ENCODE data around the gene HSP90B1. TPM values are rescaled to one million over a fixed set of nuclear protein-coding genes. Genes with fewer than 3 reads are reported as not detected.

Gene HSP90B1
- total RNA-seq, 2 donors from 2014 or later = 300 to 652 TPM

- peak overlapping the region in 1 of 2 donors; percentile 70 for H3K4me3 ChIP-seq
- intact Hi-C loops (cut with DNase I) = no loop called here
Observed at GRCh38 chr12:103933237-103933636, 3.0 kb downstream of the HSP90B1 start.

GRCh38 chr12:103936679-103937078, 6.5 kb downstream of the HSP90B1 start:
- Histone ChIP-seq H3K9me3 (no peaks in the 10 kb centered on the region), H3K4me3 (no peak overlapping the region), H3K36me3 (peaks cover 0 to 9% of the 10 kb centered on the region in 2 donors), H3K4me1 (replicated peaks) (no peaks in the 10 kb centered on the region), H3K27ac (no peak overlapping the region), H3K27me3 (replicated peaks; ENCODE audit: insufficient read depth) (no peaks in the 10 kb centered on the region)
- TF ChIP-seq POLR2A (IDR thresholded peaks at IDR 0.05) = no peak
- TF ChIP-seq POLR2AphosphoS5 (IDR thresholded peaks at IDR 0.05) = no peak
- no peak for TF ChIP-seq CTCF (IDR thresholded peaks at IDR 0.05)
- intact Hi-C loops (cut with DNase I) = no loop called here
- no peak for DNase-seq (ENCODE audit: low spot score)
- WGBS = 94% methylated on average over 3 of the region's 3 CpGs

More at GRCh38 chr12:103933237-103933636, 3.0 kb downstream of the HSP90B1 start:
- no peaks in the 10 kb centered on the region for H3K27me3 ChIP-seq (replicated peaks; ENCODE audit: insufficient read depth)
- TF ChIP-seq POLR2A (IDR thresholded peaks at IDR 0.05) = no peak
- TF ChIP-seq CTCF (IDR thresholded peaks at IDR 0.05) = no peak
- TF ChIP-seq POLR2AphosphoS5 (IDR thresholded peaks at IDR 0.05) = no peak
- H3K9me3 ChIP-seq = no peaks in the 10 kb centered on the region
- no peaks in the 10 kb centered on the region for H3K4me1 ChIP-seq (replicated peaks)
- DNase-seq (ENCODE audit: low spot score) = no peak
- 67% methylated on average over 2 of the region's 2 CpGs for WGBS
- H3K36me3 ChIP-seq = peaks cover 0 to 2% of the 10 kb centered on the region in 2 donors
- H3K27ac ChIP-seq = no peak overlapping the region

- TF ChIP-seq POLR2A (IDR thresholded peaks at IDR 0.05) = no peak
- TF ChIP-seq POLR2AphosphoS5 (IDR thresholded peaks at IDR 0.05) = no peak
- no peak for TF ChIP-seq CTCF (IDR thresholded peaks at IDR 0.05)
- 90% methylated on average over 3 of the region's 3 CpGs for WGBS
- no peak for DNase-seq (ENCODE audit: low spot score)
- Histone ChIP-seq H3K27ac (no peak overlapping the region), H3K9me3 (no peaks in the 10 kb centered on the region), H3K4me3 (no peak overlapping the region), H3K36me3 (peaks cover 6 to 22% of the 10 kb centered on the region in 2 donors), H3K27me3 (replicated peaks; ENCODE audit: insufficient read depth) (no peaks in the 10 kb centered on the region), H3K4me1 (replicated peaks) (no peaks in the 10 kb centered on the region)
- intact Hi-C loops (cut with DNase I) = no loop called here
Observed at GRCh38 chr12:103944964-103945363, 14.8 kb downstream of the HSP90B1 start.

- TF ChIP-seq POLR2A (IDR thresholded peaks at IDR 0.05) (no peak), CTCF (IDR thresholded peaks at IDR 0.05) (no peak), POLR2AphosphoS5 (IDR thresholded peaks at IDR 0.05) (no peak)
- no peaks in the 10 kb centered on the region for H3K4me1 ChIP-seq (replicated peaks)
- no peak overlapping the region for H3K4me3 ChIP-seq
- H3K36me3 ChIP-seq = peaks cover 6 to 8% of the 10 kb centered on the region in 2 donors
- 95% methylated on average over 7 of the region's 7 CpGs for WGBS
- intact Hi-C loops (cut with DNase I) = no loop called here
- H3K9me3 ChIP-seq = no peaks in the 10 kb centered on the region
- no peak for DNase-seq (ENCODE audit: low spot score)
- H3K27ac ChIP-seq = no peak overlapping the region
- H3K27me3 ChIP-seq (replicated peaks; ENCODE audit: insufficient read depth) = no peaks in the 10 kb centered on the region
Observed at GRCh38 chr12:103947871-103948555, 17.8 kb downstream of the HSP90B1 start.
